GM12875 (cell line): Measurements from ENCODE around the gene GIGYF2.

ENCODE experiments used
- H3K4me3 ChIP-seq: one replicate; pipeline ENCODE4 v1.5.1; 2011; ENCODE audit warnings: low read depth, low read length, control low read depth
- TF ChIP-seq, protein P1 (sequence below): IDR thresholded peaks from 2 replicates; pipeline ENCODE4 v1.5.1; 2011; ENCODE audit warnings: low read depth, mild to moderate bottlenecking, control low read depth, inconsistent platforms, low read length, moderate library complexity, borderline replicate concordance; ENCODE audit not compliant: insufficient read depth

GIGYF2 gene

DNA sequence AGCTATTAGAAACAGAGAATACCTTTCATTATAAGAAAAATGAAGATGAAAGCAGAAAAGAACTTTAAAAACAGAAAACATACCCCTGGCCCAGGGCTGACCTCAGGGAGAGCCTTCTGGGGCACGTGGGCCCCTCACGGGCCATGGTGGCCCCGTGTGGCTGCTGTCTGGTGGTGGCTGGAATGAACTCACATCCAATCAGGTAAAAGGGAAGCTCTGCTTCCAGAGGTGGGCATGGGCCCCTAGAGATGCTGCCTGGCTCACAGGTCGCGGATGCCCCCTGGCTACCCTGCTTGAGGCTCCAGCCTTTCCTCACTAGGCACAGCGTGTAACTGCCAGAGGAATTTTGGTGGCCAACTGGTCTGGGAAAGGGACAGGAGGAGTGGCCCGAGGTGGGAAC, 189.5 kb downstream of the GIGYF2 start:
- TF ChIP-seq, protein P1, sequence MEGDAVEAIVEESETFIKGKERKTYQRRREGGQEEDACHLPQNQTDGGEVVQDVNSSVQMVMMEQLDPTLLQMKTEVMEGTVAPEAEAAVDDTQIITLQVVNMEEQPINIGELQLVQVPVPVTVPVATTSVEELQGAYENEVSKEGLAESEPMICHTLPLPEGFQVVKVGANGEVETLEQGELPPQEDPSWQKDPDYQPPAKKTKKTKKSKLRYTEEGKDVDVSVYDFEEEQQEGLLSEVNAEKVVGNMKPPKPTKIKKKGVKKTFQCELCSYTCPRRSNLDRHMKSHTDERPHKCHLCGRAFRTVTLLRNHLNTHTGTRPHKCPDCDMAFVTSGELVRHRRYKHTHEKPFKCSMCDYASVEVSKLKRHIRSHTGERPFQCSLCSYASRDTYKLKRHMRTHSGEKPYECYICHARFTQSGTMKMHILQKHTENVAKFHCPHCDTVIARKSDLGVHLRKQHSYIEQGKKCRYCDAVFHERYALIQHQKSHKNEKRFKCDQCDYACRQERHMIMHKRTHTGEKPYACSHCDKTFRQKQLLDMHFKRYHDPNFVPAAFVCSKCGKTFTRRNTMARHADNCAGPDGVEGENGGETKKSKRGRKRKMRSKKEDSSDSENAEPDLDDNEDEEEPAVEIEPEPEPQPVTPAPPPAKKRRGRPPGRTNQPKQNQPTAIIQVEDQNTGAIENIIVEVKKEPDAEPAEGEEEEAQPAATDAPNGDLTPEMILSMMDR: no peak
- no peak overlapping the region for H3K4me3 ChIP-seq

DNA sequence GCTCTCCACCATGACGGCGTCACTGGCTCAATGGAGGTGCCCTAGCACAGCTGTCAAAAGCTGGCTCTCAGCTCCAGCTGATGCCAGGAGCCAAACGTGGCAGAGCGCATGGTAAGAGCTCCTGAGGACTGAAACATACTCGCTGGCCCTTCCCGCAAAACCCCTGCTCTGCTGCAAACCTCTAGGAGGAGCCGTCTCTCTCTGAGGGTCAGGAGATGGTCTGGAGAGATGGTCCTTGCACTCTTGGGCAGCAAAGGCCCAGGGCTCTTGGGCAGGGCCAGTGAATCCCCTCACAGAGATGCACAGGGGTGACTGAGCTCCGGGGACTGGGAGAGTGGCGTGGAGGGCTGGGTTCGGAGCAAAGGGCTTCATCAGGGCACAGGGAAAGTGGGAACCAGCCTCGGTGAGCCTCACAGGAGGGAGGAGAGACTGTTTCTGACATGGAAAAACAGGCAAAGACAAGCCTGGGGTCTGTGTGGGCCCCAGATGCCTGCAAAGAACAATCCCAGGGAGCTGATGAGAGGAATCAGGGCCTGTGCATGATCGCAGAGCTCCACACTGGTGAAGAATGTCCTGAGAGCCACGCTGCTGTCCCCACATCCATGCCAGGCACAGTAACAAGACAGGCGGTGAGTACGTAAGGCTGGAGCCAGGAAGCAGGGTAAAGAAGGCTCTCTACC, 190.2 kb downstream of the GIGYF2 start:
- H3K4me3 ChIP-seq: no peak overlapping the region
- TF ChIP-seq, protein P1: no peak

DNA sequence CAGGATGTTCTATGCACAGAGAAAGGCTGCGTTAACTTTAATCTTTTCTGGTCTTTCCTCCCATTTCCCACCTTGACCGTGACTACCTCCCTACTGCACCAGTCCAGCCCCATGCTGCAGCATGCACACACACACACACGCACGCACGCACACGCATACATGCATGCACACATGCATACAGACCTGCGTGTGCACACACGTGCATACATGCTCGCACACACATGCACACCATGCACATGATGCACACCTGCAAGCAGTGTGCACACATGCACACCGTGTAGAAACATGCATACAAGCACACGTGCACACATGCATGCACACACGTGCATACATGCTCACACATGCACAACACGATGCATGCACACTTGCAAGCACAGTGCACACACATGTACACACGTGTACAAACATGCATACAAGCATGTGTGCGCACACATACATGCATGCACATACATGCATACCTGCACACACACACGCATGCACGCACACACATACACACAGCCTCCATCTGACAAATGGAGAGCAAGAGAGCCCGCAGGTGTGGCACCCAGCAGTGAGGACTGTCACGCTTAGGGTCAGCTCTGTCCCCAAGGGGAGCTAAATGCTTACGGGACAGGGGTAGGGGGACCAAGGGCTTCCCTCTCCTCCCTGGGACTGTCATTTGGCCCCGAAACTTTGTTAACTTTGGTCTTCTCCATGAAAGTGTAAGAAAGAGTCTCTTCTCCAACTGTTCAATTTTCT, 191.1 kb downstream of the GIGYF2 start:
- no peak overlapping the region for H3K4me3 ChIP-seq
- TF ChIP-seq, protein P1: no peak

DNA sequence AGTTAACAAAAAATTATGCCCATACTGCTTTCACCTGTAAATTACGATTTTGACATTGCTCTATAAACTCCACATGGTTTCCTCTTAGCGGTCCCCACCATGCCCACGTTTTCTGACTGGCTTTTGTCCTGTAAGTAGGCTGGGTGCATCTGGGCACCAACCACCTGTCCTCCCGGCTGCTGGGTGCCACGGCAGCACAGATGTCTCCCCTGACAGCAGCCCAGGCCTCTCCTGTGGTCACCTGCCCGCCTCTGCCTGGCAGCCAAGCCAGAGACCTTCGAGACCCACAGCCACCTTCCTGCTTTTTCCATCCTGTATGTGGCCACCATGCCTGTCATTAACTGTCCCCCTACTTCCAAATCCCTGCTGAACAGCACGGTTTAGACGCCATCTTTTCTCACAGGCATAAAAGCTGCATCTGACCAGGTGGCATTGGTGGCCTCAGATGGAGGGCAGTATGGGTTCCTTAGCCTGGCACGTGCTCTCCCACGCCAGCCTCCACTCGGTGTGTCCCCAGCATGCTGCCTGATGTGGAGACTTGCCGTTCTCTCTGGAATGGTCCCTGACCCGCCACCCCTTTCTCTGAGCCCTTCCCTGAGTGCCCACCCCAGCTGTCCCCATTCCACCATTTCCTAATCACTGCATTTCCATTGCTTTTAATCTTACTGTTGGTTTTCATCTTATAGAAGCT, 191.9 kb downstream of the GIGYF2 start:
- TF ChIP-seq, protein P1: no peak
- H3K4me3 ChIP-seq: no peak overlapping the region

DNA sequence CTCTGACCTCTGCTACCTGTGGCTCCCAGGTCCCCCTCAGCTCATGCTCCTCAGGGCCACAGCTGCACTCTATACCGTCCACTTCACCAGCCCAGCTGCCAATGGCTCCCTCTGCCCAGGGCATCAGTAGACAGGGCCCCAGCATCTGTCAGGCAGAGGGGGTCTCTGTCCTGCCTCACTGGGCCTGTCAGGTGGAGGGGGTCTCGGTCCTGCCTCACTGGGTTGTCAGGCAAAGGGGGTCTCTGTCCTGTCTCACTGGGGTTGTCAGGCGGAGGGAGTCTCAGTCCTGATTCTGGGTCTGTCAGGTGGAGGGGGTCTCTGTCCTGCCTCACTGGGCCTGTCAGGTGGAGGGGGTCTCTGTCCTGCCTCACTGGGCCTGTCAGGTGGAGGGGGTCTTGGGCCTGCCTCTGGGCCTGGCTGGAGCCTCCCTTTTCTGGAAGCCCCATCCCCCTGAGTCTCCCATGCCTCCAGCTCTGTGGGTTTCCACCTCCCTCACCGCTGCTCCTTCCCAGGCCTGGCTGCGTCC, 192.8 kb downstream of the GIGYF2 start:
- no peak overlapping the region for H3K4me3 ChIP-seq
- TF ChIP-seq, protein P1: no peak

DNA sequence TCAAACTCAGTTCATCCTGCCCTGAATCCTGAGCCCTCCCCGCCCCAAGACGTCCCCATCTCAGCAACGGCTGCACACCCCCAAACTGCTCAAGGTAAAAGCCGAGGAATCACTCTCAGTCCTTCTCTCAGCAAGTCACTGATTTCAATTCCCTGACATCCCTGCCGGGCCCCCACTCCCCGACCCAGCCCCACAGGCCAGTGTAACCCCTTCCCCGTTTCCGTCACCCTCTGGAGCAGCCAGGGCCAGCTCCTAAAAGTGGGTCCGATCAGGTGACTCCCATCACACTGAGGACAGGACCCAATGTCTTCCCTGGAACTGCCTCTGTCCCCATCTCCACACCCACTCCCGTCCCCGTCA, 193.4 kb downstream of the GIGYF2 start:
- H3K4me3 ChIP-seq: no peak overlapping the region
- TF ChIP-seq, protein P1: no peak
